K562 (cell line): ENCODE data around the gene GPR108. TPM values are rescaled to one million over a fixed set of nuclear protein-coding genes. Genes with fewer than 3 reads are reported as not detected.

Source experiments
- ATAC-seq: fragments of 200-7000 bp; cut with Tn5 transposase; 3 replicates; pipeline ENCODE4 v1.9.1; 2020; ENCODE audit warnings: moderate library complexity
- BruUV-seq: library from RNA; stranded (reverse); fragments of 400-500 nt; replicated peaks from 2 replicates; lab custom pipeline; 2021; lab: Mats Ljungman, UMichigan
- CTCF ChIA-PET: fragments of 300-600 bp; formaldehyde crosslinking; extraction: SDS; loops from one replicate; lab custom pipeline; 2021; ENCODE audit warnings: low intra/inter-chr PET ratio; lab: Yijun Ruan, JAX
- POLR2A ChIA-PET: fragments of 300-600, 350-650 bp; sonication (Branson Sonifier 250); formaldehyde crosslinking; extraction: SDS; loops from one replicate; lab custom pipeline; 2021; ENCODE audit warnings: antibody characterized with exemption, inconsistent platforms; lab: Yijun Ruan, JAX
- DNase-seq, 4 experiments: peaks; one replicate each; pipeline versions ENCODE4 v3.0.0 to v3.0.0-alpha.2; 2011 to 2018; ENCODE audit warnings: low spot score in 3 of 4, mixed read lengths in 3 of 4; ENCODE audit errors: extremely low read depth in 1 of 4
- FAIRE-seq: peaks from 2 replicates; lab custom pipeline; 2011; peaks lifted over from hg19 to GRCh38; lab: Jason Lieb, UNC
- H2AFZ ChIP-seq: 2 replicates; pipeline ENCODE4 v1.6.0; 2011; ENCODE audit warnings: low read depth, low read length, control low read depth, inconsistent platforms
- H3K27ac ChIP-seq: fragments of 200-600 bp; 3 replicates; pipeline ENCODE4 v1.8.0; 2011; ENCODE audit warnings: low read depth, mild to moderate bottlenecking, control low read depth, inconsistent platforms, low read length, moderate library complexity, mixed read lengths; ENCODE audit errors: extremely low read depth
- H3K27me3 ChIP-seq, 2 experiments: fragments of 300-600 bp in 1 of 2; 2 replicates in 1 of 2; 3 replicates in 1 of 2; pipeline versions ENCODE4 v1.6.0 to v1.8.0; 2011; ENCODE audit warnings: inconsistent platforms in 2 of 2, low read length in 2 of 2, mild to moderate bottlenecking in 1 of 2, mixed read lengths in 1 of 2, moderate library complexity in 1 of 2; ENCODE audit not compliant: control insufficient read depth in 2 of 2, insufficient read depth in 2 of 2
- H3K36me3 ChIP-seq: fragments of 300-600 bp; 3 replicates; pipeline ENCODE4 v1.8.0; 2011; ENCODE audit warnings: mild to moderate bottlenecking, low read length, inconsistent platforms; ENCODE audit not compliant: control insufficient read depth, insufficient read depth
- H3K4me1 ChIP-seq, 2 experiments: fragments of 200-600 bp in 1 of 2; replicated peaks in 1 of 2; 2 replicates in 1 of 2; 3 replicates in 1 of 2; pipeline versions ENCODE4 v1.5.1 to v1.8.0; 2011; ENCODE audit warnings: inconsistent platforms in 2 of 2, low read length in 2 of 2, mild to moderate bottlenecking in 1 of 2, mixed read lengths in 1 of 2, moderate library complexity in 1 of 2; ENCODE audit not compliant: control insufficient read depth in 2 of 2, insufficient read depth in 2 of 2
- H3K4me2 ChIP-seq: 2 replicates; pipeline ENCODE4 v1.6.1; 2011; ENCODE audit warnings: low read length, control low read depth, inconsistent platforms, mixed read lengths; ENCODE audit not compliant: insufficient read depth
- H3K4me3 ChIP-seq: fragments of 200-600 bp; sonication (generic), shearing (Covaris generic); 2 replicates; pipeline ENCODE4 v1.5.1; 2016; ENCODE audit warnings: control low read depth, inconsistent platforms
- H3K79me2 ChIP-seq: fragments of 200-600 bp; 3 replicates; pipeline ENCODE4 v1.8.0; 2011; ENCODE audit warnings: low read length, inconsistent platforms; ENCODE audit not compliant: control insufficient read depth, insufficient read depth
- H3K9ac ChIP-seq, 2 experiments: 2 replicates each; pipeline versions ENCODE4 v1.6.0 to v1.6.1; 2011; ENCODE audit warnings: low read depth in 2 of 2, low read length in 2 of 2, control low read depth in 1 of 2, inconsistent platforms in 1 of 2, mild to moderate bottlenecking in 1 of 2, mixed read lengths in 1 of 2; ENCODE audit not compliant: insufficient read depth in 1 of 2
- H3K9me1 ChIP-seq: one replicate; pipeline ENCODE4 v1.6.0; 2011; ENCODE audit warnings: inconsistent platforms, mild to moderate bottlenecking, low read length, moderate library complexity; ENCODE audit not compliant: control insufficient read depth, insufficient read depth
- H3K9me3 ChIP-seq: replicated peaks from 2 replicates; pipeline ENCODE4 v1.5.1; 2011; ENCODE audit warnings: low read depth, low read length, inconsistent platforms; ENCODE audit not compliant: control insufficient read depth, insufficient read depth
- H4K20me1 ChIP-seq: replicated peaks from 2 replicates; pipeline ENCODE4 v1.6.1; 2011; ENCODE audit warnings: low read length, inconsistent platforms, mixed read lengths; ENCODE audit not compliant: control insufficient read depth, insufficient read depth
- DDX20 ChIP-seq: fragments of 450-650 bp; IDR thresholded peaks from 2 replicates; pipeline ENCODE4 v1.6.1; 2016; ENCODE audit warnings: missing genetic modification characterization, low read depth, mild to moderate bottlenecking, missing compliant biosample characterization, moderate library complexity
- FOXJ3 ChIP-seq: sonication (generic); formaldehyde crosslinking; IDR thresholded peaks from 2 replicates; pipeline ENCODE4 v1.4.0; 2020; ENCODE audit warnings: mild to moderate bottlenecking, missing genetic modification reagents
- NBN ChIP-seq: fragments of 450-650 bp; IDR thresholded peaks from 2 replicates; pipeline ENCODE4 v1.6.1; 2016; ENCODE audit warnings: low read depth, mild to moderate bottlenecking
- NCOA1 ChIP-seq: fragments of 450-650 bp; IDR thresholded peaks from 2 replicates; pipeline ENCODE4 v1.6.1; 2016; ENCODE audit warnings: low read depth
- NUFIP1 ChIP-seq: fragments of 450-650 bp; IDR thresholded peaks from 2 replicates; pipeline ENCODE4 v1.6.1; 2018; ENCODE audit not compliant: partially characterized antibody
- PHB2 ChIP-seq: fragments of 450-650 bp; IDR thresholded peaks from 2 replicates; pipeline ENCODE4 v1.6.1; 2017; ENCODE audit warnings: low read depth
- TAF9B ChIP-seq: fragments of 450-650 bp; IDR thresholded peaks from 2 replicates; pipeline ENCODE4 v1.6.1; 2018; ENCODE audit warnings: mild to moderate bottlenecking; ENCODE audit not compliant: partially characterized antibody
- TSC22D4 ChIP-seq: fragments of 450-650 bp; IDR thresholded peaks from 2 replicates; pipeline ENCODE4 v1.6.1; 2016; ENCODE audit warnings: missing genetic modification characterization, missing biosample characterization, control low read depth
- WGBS: fragments of 100-300 bp; shearing (Covaris generic); methylation state at CpG from one replicate; pipeline ENCODE4 v1.1.6; 2016; ENCODE audit warnings: low coverage, mixed read lengths; ENCODE audit not compliant: insufficient coverage; ENCODE audit errors: missing lambda C conversion rate; 5-methylcytosine and 5-hydroxymethylcytosine counted together
- in situ Hi-C: fragments of 300-500 bp; cut with MboI; formaldehyde crosslinking; loops from 4 replicates; pipeline ENCODE4 v1.15.0; 2018; ENCODE audit warnings: inconsistent platforms, mixed read lengths
- intact Hi-C: fragments of 100-400 bp; cut with micrococcal nuclease; formaldehyde crosslinking; loops from 2 replicates; pipeline ENCODE4 v1.14.2; 2022
- polyA plus RNA-seq, 8 experiments: library from polyadenylated mRNA; depleted of rRNA in 4 of 8; stranded (reverse) in 5 of 8; unstranded in 3 of 8; fragments of >200 nt; fragmentation: Nextera tagmentation in 2 of 8; fragmentation: Illumina TruSeq in 1 of 8; extraction: Ambion mirVana in 2 of 8; extraction: Trizol in 1 of 8; gene quantifications; 2 replicates each; pipeline versions ENCODE4 v1.2.1 to v1.2.3, GENCODE V29; 2011 to 2014; ENCODE audit warnings: inconsistent platforms in 1 of 8, missing spikeins in 1 of 8
- total RNA-seq, 7 experiments: library from RNA; depleted of rRNA in 6 of 7; stranded (reverse); fragments of >200 nt in 6 of 7; fragmentation: Illumina TruSeq in 2 of 7; extraction: Trizol in 2 of 7; gene quantifications; 2 replicates each; pipeline versions ENCODE4 v1.2.1 to v1.2.3, GENCODE V29; 2011 to 2021; ENCODE audit warnings: low replicate concordance in 1 of 7
- TF ChIP-seq, protein P1 (sequence below): fragments of 250-450 bp; sonication (Bioruptor Pico); IDR thresholded peaks from 2 replicates; pipeline ENCODE4 v1.8.0; 2021; ENCODE audit warnings: moderate library complexity, mild to moderate bottlenecking, inconsistent platforms

The GPR108 gene
- total and polyA plus RNA-seq, 9 of the 15 experiments (the other 6 are each of a cell fraction or from before 2014, with no cell fraction given), result 2.4 to 33.2 (median 24.4) TPM

DNA sequence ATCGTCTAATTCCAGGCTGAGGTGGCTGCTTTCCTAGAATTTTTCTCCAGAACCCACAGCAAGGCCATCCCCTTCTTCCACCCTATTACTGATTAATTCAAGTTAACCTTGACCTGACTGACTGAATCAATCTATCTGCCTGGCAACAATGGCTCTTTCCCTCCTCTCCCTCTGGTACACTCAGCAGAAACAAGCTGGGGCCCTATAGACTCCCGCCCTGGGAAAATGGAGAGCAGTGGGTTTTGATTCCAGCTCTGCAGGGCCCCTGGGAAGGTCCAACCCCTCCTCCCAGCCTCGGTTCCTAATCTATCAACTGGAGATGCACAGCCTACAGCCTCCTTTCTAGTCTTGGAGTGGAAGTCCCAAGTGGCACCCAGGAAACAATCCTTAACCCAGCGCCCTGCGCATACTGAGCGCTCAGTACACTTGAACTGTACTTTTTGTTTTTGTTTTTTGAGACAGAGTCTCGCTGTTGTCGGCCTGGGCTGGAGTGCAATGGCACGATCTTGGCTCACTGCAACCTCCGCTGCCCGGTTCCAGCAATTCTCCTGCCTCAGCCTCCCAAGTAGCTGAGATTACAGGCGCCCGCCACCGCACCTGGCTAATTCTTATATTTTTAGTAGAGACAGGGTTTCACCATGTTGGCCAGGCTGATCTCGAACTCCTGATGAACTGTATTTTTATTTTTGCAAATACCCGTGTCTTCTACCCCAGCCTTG, 11.7 kb downstream of the GPR108 start:
- Histone ChIP-seq H3K27ac (no peak overlapping the region), H3K9me3 (no peaks in the 10 kb centered on the region), H3K36me3 (no peaks in the 10 kb centered on the region), H3K9me1 (no peaks in the 10 kb centered on the region), H3K4me3 (no peak overlapping the region), H2AFZ (no peak overlapping the region), H4K20me1 (no peaks in the 10 kb centered on the region), H3K4me1 (peaks cover 18 to 27% of the 10 kb centered on the region in 2 experiments), H3K9ac (no peak overlapping the region), H3K4me2 (no peak overlapping the region), H3K79me2 (no peaks in the 10 kb centered on the region), H3K27me3 (no peaks in the 10 kb centered on the region)
- no peak for TF ChIP-seq NUFIP1
- no peak for TF ChIP-seq NCOA1
- no peak for TF ChIP-seq TAF9B
- no peak for TF ChIP-seq DDX20 (tag)
- TF ChIP-seq FOXJ3 (CRISPR knock-in tag), result no peak
- no peak for TF ChIP-seq NBN
- TF ChIP-seq, protein P1, sequence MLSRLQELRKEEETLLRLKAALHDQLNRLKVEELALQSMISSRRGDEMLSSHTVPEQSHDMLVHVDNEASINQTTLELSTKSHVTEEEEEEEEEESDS (CRISPR knock-in tag), result no peak
- TF ChIP-seq PHB2, result no peak
- TF ChIP-seq TSC22D4 (tag), result no peak
- BruUV-seq, result no TSS peak
- POLR2A ChIA-PET, result interaction anchor here (0.6 kb wide), 1 partner anchor 484 kb away, joined by 4 read pairs; no protein-coding TSS in a partner anchor
- no peak for DNase-seq
- intact Hi-C loops, result no loop called here
- in situ Hi-C loops, result no loop called here
- no peak for FAIRE-seq
- ATAC-seq, result no peak
- WGBS, result 71% methylated on average over 15 of the region's 16 CpGs
- CTCF ChIA-PET, result no interaction called here
